ENCODE measurements around the gene EFCC1. TPM values are rescaled to one million over a fixed set of nuclear protein-coding genes. Genes with fewer than 3 reads are reported as not detected.

The EFCC1 gene
- total RNA-seq, 1 donor = not detected

- Histone ChIP-seq H3K4me3 (ENCODE audit: insufficient read depth, low read length) (no peak overlapping the region), H3K27me3 (ENCODE audit: insufficient read depth, low read length) (peaks cover 4% of the 10 kb centered on the region), H3K27ac (ENCODE audit: low read depth, low read length) (no peak overlapping the region), H2AFZ (ENCODE audit: low read length) (no peak overlapping the region), H3K4me2 (ENCODE audit: insufficient read depth, low read length) (no peak overlapping the region), H3K9me3 (ENCODE audit: low read depth, low read length) (no peaks in the 10 kb centered on the region), H4K20me1 (ENCODE audit: insufficient read depth, low read length) (no peaks in the 10 kb centered on the region), H3K79me2 (ENCODE audit: insufficient read depth, low read length) (no peaks in the 10 kb centered on the region), H3K36me3 (ENCODE audit: insufficient read depth, low read length) (no peaks in the 10 kb centered on the region), H3K4me1 (ENCODE audit: insufficient read depth, low read length) (no peaks in the 10 kb centered on the region)
- no peak for DNase-seq (ENCODE audit: insufficient read length, low spot score, missing footprints)
- no peak for TF ChIP-seq CTCF (IDR thresholded peaks at IDR 0.05; ENCODE audit: extremely low read depth, low read depth, low read length)
Measured at GRCh38 chr3:129050556-129051295, 49.6 kb downstream of the EFCC1 start.

- no peak overlapping the region for H3K4me2 ChIP-seq (ENCODE audit: insufficient read depth, low read length)
- H3K36me3 ChIP-seq (ENCODE audit: insufficient read depth, low read length) = no peaks in the 10 kb centered on the region
- no peak overlapping the region for H3K4me3 ChIP-seq (ENCODE audit: insufficient read depth, low read length)
- H3K4me1 ChIP-seq (ENCODE audit: insufficient read depth, low read length) = no peaks in the 10 kb centered on the region
- no peaks in the 10 kb centered on the region for H4K20me1 ChIP-seq (ENCODE audit: insufficient read depth, low read length)
- H2AFZ ChIP-seq (ENCODE audit: low read length) = no peak overlapping the region
- DNase-seq (ENCODE audit: insufficient read length, low spot score, missing footprints) = peak; percentile 80
- TF ChIP-seq CTCF (IDR thresholded peaks at IDR 0.05; ENCODE audit: extremely low read depth, low read depth, low read length) = no peak
- H3K9me3 ChIP-seq (ENCODE audit: low read depth, low read length) = no peaks in the 10 kb centered on the region
- H3K27ac ChIP-seq (ENCODE audit: low read depth, low read length) = no peak overlapping the region
- H3K27me3 ChIP-seq (ENCODE audit: insufficient read depth, low read length) = peaks cover 2% of the 10 kb centered on the region
- no peaks in the 10 kb centered on the region for H3K79me2 ChIP-seq (ENCODE audit: insufficient read depth, low read length)
Measured at GRCh38 chr3:129051871-129052340, 50.8 kb downstream of the EFCC1 start.

- H3K4me3 ChIP-seq (ENCODE audit: insufficient read depth, low read length) = no peak overlapping the region
- H3K27ac ChIP-seq (ENCODE audit: low read depth, low read length) = no peak overlapping the region
- no peak overlapping the region for H2AFZ ChIP-seq (ENCODE audit: low read length)
- H3K4me2 ChIP-seq (ENCODE audit: insufficient read depth, low read length) = no peak overlapping the region
- no peaks in the 10 kb centered on the region for H3K79me2 ChIP-seq (ENCODE audit: insufficient read depth, low read length)
- no peaks in the 10 kb centered on the region for H3K36me3 ChIP-seq (ENCODE audit: insufficient read depth, low read length)
- peaks cover 2% of the 10 kb centered on the region for H3K27me3 ChIP-seq (ENCODE audit: insufficient read depth, low read length)
- H3K4me1 ChIP-seq (ENCODE audit: insufficient read depth, low read length) = no peaks in the 10 kb centered on the region
- no peak for TF ChIP-seq CTCF (IDR thresholded peaks at IDR 0.05; ENCODE audit: extremely low read depth, low read depth, low read length)
- H4K20me1 ChIP-seq (ENCODE audit: insufficient read depth, low read length) = no peaks in the 10 kb centered on the region
- H3K9me3 ChIP-seq (ENCODE audit: low read depth, low read length) = no peaks in the 10 kb centered on the region
- DNase-seq (ENCODE audit: insufficient read length, low spot score, missing footprints) = peak; percentile 73
Measured at GRCh38 chr3:129052675-129053074, 51.6 kb downstream of the EFCC1 start.

GRCh38 chr3:129054605-129055104 lies 53.6 kb downstream of the EFCC1 start:
- no peak overlapping the region for H2AFZ ChIP-seq (ENCODE audit: low read length)
- no peaks in the 10 kb centered on the region for H3K79me2 ChIP-seq (ENCODE audit: insufficient read depth, low read length)
- DNase-seq (ENCODE audit: insufficient read length, low spot score, missing footprints) = no peak
- no peaks in the 10 kb centered on the region for H3K36me3 ChIP-seq (ENCODE audit: insufficient read depth, low read length)
- no peak for TF ChIP-seq CTCF (IDR thresholded peaks at IDR 0.05; ENCODE audit: extremely low read depth, low read depth, low read length)
- H4K20me1 ChIP-seq (ENCODE audit: insufficient read depth, low read length) = no peaks in the 10 kb centered on the region
- H3K4me1 ChIP-seq (ENCODE audit: insufficient read depth, low read length) = no peaks in the 10 kb centered on the region
- no peak overlapping the region for H3K27ac ChIP-seq (ENCODE audit: low read depth, low read length)
- H3K9me3 ChIP-seq (ENCODE audit: low read depth, low read length) = no peaks in the 10 kb centered on the region
- no peak overlapping the region for H3K4me3 ChIP-seq (ENCODE audit: insufficient read depth, low read length)
- H3K4me2 ChIP-seq (ENCODE audit: insufficient read depth, low read length) = no peak overlapping the region
- H3K27me3 ChIP-seq (ENCODE audit: insufficient read depth, low read length) = peaks cover 5% of the 10 kb centered on the region
